WERI-Rb-1 (cell line): ENCODE results near the gene CIITA.

Experiments
- DNase-seq: peaks from one replicate; pipeline ENCODE4 v3.0.0-alpha.2; 2020
- H3K27ac ChIP-seq: fragments of 250-450 bp; sonication (Bioruptor Pico); 2 replicates; pipeline ENCODE4 v1.5.1; 2020; ENCODE audit warnings: mild to moderate bottlenecking, moderate library complexity
- H3K27me3 ChIP-seq: fragments of 250-450 bp; sonication (Bioruptor Pico); 2 replicates; pipeline ENCODE4 v1.5.1; 2021; ENCODE audit warnings: mild to moderate bottlenecking, low read depth, moderate library complexity; ENCODE audit not compliant: insufficient read depth, severe bottlenecking
- H3K36me3 ChIP-seq: fragments of 250-450 bp; sonication (Bioruptor Pico); 2 replicates; pipeline ENCODE4 v1.5.1; 2020; ENCODE audit warnings: mild to moderate bottlenecking, moderate library complexity
- H3K4me3 ChIP-seq: 2 replicates; pipeline ENCODE4 v1.5.1; 2011; ENCODE audit warnings: low read depth, mild to moderate bottlenecking, control low read depth, low read length
- H3K9me3 ChIP-seq: fragments of 250-450 bp; sonication (Bioruptor Pico); 2 replicates; pipeline ENCODE4 v1.5.1; 2021; ENCODE audit warnings: mild to moderate bottlenecking, moderate library complexity; ENCODE audit not compliant: severe bottlenecking
- TF ChIP-seq, protein P1 (sequence below): IDR thresholded peaks from 2 replicates; pipeline ENCODE4 v1.5.1; 2011; ENCODE audit warnings: low read depth, mild to moderate bottlenecking, control low read depth, inconsistent platforms, low read length

CIITA gene

DNA sequence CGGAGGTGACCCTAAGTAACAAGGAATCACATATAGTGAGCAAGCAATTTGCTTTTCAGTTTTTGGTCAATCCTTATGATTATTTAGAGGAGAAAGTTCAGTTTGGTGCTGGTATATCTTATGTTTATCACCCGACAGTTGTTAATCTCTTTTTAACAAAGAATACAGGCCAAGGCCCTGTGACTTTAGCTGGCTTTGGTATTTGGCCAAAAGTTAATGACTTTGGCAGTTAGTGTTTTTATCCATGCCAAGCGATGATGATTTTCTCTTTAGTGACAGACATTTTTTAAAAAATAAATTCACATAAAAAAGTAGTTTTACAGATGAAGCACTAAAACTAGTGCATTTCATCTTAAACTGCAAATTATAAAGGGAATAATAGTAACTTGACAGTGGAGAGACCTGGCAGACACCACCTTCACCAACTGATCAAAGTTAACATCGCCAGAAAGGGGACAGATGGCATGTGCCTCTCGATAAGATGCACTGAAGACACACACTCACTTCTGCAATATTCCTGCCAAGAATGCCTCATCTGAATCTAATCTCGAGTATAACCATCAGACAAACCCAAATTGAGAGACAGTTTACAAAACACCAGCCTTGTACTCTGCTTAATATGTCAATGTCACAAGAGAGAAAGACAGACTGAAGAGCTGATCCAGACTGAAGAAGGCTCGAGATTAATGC, 58.4 kb downstream of the CIITA start:
- H3K9me3 ChIP-seq = no peaks in the 10 kb centered on the region
- H3K4me3 ChIP-seq = no peak overlapping the region
- H3K27ac ChIP-seq = no peak overlapping the region
- H3K36me3 ChIP-seq = peaks cover 27% of the 10 kb centered on the region
- TF ChIP-seq, protein P1, sequence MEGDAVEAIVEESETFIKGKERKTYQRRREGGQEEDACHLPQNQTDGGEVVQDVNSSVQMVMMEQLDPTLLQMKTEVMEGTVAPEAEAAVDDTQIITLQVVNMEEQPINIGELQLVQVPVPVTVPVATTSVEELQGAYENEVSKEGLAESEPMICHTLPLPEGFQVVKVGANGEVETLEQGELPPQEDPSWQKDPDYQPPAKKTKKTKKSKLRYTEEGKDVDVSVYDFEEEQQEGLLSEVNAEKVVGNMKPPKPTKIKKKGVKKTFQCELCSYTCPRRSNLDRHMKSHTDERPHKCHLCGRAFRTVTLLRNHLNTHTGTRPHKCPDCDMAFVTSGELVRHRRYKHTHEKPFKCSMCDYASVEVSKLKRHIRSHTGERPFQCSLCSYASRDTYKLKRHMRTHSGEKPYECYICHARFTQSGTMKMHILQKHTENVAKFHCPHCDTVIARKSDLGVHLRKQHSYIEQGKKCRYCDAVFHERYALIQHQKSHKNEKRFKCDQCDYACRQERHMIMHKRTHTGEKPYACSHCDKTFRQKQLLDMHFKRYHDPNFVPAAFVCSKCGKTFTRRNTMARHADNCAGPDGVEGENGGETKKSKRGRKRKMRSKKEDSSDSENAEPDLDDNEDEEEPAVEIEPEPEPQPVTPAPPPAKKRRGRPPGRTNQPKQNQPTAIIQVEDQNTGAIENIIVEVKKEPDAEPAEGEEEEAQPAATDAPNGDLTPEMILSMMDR = no peak
- no peak for DNase-seq
- no peaks in the 10 kb centered on the region for H3K27me3 ChIP-seq

DNA sequence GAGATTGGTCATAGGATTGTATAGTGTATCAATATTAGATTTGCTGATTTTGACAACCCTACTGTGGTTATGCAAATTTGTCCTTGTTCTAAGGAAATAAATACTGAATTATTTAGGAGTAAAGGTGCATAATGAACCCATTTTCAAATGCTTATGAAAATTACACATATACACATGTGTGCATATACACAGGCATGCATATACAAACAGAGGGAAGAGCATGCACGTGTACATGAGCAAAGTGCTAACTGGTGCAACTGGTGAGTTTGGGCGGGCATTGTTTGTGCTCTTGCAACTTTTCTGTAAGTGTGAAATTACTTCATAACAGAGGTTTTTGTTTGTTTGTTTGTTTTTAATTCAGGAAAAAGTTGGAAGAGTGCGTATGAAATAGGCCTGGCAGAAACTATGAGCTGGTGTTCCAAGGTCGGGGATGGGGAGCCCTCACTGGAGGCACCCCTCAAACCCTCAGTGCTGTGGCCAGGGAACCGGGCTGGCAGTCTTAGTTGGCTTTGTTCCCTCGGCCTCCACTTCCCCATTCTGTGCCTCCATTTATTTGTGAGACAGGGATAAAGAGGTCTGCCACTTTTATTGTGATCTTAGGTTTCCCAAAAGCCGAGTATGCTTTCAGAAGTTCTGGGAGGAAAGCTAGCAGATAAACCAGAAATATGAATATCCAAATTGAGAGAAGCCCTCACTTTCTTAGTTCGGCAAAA, 59.4 kb downstream of the CIITA start:
- peaks cover 27% of the 10 kb centered on the region for H3K36me3 ChIP-seq
- no peaks in the 10 kb centered on the region for H3K27me3 ChIP-seq
- no peaks in the 10 kb centered on the region for H3K9me3 ChIP-seq
- TF ChIP-seq, protein P1 = no peak
- no peak overlapping the region for H3K27ac ChIP-seq
- no peak overlapping the region for H3K4me3 ChIP-seq
- DNase-seq = no peak

DNA sequence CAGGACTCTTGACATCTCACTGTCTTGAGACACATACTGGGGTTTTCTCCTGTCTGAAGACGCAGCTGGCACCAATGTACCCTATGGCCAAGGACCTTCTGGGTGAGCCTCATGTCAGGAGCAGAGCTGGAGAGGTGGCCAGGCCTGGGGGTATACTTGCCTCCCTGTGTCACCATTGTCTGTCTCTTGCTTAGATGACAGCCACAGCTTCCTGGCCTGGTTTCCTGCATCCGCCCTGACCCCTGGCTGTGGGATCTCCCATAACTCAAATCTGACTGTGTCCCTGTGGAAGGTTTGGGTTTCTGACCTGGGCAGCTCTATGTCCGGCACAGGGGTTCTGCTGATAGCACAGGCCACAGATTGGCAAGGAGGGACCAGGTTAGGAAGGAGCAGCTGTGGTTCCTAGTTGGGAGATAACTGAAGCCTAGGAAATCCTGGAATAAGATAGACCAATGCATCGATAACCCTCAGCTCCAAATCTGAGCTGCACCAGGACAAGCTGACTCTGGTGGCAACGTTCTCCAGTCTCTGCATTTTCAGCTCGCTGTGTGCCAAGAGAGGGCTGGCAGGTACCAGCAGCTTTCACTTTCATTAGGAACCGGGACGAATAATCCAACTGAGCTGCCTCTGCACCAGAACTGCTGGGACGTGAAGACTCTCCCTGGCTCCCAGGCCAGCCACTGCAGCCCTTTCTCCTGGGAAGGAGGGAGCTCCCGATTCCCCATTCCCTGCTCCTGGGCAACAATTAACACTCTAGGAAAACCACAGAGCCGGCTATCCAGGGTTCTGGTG, 60.3 kb downstream of the CIITA start:
- H3K36me3 ChIP-seq = peaks cover 27% of the 10 kb centered on the region
- H3K27me3 ChIP-seq = no peaks in the 10 kb centered on the region
- TF ChIP-seq, protein P1 = no peak
- no peak overlapping the region for H3K4me3 ChIP-seq
- no peak overlapping the region for H3K27ac ChIP-seq
- no peaks in the 10 kb centered on the region for H3K9me3 ChIP-seq
- no peak for DNase-seq

DNA sequence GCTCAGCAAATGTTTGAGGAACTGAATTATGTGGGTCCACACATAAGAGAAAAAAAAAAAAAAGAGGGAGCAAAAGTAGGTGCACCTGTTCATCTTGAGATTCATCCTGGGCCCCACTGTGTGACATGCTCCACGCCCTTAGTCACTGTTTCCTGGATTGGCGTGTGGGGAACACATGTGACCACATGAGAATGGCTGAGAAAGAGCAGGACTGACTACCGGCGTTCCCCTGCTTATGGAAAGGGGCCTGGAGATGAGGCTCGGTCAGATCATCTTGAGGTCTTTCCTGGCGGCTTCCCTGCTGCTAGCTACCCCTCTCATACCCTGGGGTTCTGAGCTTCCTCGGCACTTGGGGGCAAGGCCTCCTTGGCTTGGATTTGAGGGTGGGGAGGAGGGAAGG, 61.3 kb downstream of the CIITA start:
- Histone ChIP-seq H3K4me3 (no peak overlapping the region), H3K27ac (no peak overlapping the region), H3K27me3 (no peaks in the 10 kb centered on the region), H3K36me3 (peaks cover 21% of the 10 kb centered on the region), H3K9me3 (no peaks in the 10 kb centered on the region)
- no peak for DNase-seq
- TF ChIP-seq, protein P1 = no peak

DNA sequence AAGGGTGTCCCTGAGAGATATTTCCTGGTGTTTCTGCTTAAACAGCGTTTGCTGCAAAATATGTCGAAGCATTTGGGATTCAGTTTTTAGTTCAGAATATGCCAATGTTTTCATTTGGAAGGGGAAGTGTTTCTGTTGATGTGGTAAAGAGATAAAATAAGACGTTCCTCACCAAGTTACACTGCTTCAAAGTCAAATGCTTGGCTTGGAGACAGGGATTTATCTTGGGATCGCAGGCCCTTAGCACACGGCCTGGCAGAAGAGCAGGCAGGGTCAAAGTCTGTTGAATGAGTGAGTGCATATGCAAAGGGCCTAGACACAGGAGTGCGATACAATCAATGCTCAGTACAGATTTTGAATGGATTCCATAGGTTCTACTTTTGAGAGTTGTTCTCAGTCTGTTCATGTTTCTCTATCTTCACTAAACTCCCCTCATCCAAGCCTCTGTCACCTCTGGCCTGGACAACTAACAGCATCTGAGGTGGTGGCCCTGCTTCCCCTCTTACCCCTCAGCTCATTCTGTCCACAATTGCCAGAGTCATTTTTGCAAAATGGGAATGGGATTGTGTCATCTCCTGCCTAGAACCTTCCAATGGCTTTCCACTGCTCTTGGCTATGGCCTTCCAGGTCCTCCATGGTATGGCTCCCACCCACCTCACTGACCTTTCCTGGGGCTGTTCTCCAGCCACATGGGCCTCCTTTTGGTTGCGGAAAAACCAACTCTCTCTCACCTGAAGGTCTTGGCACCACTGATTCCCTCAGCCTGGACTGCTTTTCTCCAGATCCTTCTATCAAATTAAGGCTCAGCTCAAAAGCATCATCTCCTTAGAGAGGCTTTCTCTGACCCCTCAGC, 62.0 kb downstream of the CIITA start:
- Histone ChIP-seq H3K27me3 (no peaks in the 10 kb centered on the region), H3K9me3 (no peaks in the 10 kb centered on the region), H3K36me3 (peaks cover 19% of the 10 kb centered on the region), H3K4me3 (no peak overlapping the region), H3K27ac (no peak overlapping the region)
- TF ChIP-seq, protein P1 = no peak
- DNase-seq = no peak
